ENCODE measurements around the gene TGM2.

The TGM2 gene

DNA sequence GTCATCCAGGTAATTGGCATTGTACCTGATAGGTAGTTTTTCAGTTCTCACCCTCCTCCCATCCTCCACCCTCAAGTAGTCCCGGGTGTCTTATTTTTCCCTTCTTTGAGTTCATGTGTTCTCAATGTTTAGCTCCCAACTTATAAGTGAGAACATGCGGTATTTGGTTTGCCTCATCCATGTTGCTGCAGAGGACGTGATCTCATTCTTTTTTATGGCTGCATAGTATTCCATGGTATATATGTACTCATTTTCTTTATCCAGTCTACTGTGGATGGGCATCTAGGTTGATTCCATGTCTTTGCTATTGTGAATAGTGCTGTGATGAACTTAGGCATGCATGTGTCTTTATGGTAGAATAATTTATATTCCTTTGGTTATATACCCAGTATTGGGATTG is 85.7 kb downstream of the TGM2 start:
- Histone ChIP-seq H3K79me2 (ENCODE audit: low read length) (peaks cover 72% of the 10 kb centered on the region), H3K9me3 (replicated peaks; ENCODE audit: insufficient read depth, low read length) (no peaks in the 10 kb centered on the region), H2AFZ (ENCODE audit: low read length) (no peak overlapping the region)

DNA sequence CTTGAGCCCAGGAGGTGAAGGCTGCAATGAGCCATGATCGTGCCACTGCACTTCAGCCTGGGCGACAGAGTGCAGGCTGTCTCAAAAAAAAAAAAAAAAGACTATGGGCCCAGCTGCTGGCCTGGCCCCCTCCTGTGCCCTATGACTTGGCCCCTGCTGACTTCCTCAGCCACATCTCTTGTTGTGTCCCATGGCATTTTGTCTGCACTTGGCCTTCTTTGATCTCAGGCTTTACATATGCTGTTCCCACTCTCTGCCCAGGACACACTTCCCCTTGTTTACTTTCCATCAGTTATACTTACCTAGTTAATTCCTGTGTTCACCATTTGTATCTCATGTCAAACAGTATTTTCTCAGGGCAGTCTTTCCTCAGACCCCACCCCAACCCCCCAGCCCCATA is 87.0 kb downstream of the TGM2 start:
- H4K20me1 ChIP-seq (ENCODE audit: insufficient read depth, low read length): no peaks in the 10 kb centered on the region
- no peaks in the 10 kb centered on the region for H3K27me3 ChIP-seq (replicated peaks; ENCODE audit: insufficient read depth, low read length)
- peaks cover 77% of the 10 kb centered on the region for H3K79me2 ChIP-seq (ENCODE audit: low read length)
- no peaks in the 10 kb centered on the region for H3K9me2 ChIP-seq (replicated peaks; ENCODE audit: insufficient read depth, low read length)
- no peak overlapping the region for H3K27ac ChIP-seq (ENCODE audit: low read length)
- 0 out of 2 replicates have a peak, but pooled peaks cover 3% of the 10 kb centered on the region for H3K36me3 ChIP-seq (replicated peaks; ENCODE audit: insufficient read depth, low read length)
- no peak overlapping the region for H3K4me2 ChIP-seq (ENCODE audit: low read depth, low read length)
- DNase-seq: no peak
- H3F3A ChIP-seq (ENCODE audit: insufficient read depth, low read length): no peaks in the 10 kb centered on the region
- no peaks in the 10 kb centered on the region for H3K9me3 ChIP-seq (replicated peaks; ENCODE audit: insufficient read depth, low read length)
- no peak overlapping the region for H3K9ac ChIP-seq (ENCODE audit: low read length)
- H3K4me1 ChIP-seq (ENCODE audit: low read length): no peaks in the 10 kb centered on the region
- TF ChIP-seq EZH2 (optimal IDR thresholded peaks at IDR 0.05; ENCODE audit: low read depth, low read length) (no peak), EZH2phosphoT487 (IDR thresholded peaks at IDR 0.05; ENCODE audit: low read length) (no peak)
- TF ChIP-seq, protein P1, sequence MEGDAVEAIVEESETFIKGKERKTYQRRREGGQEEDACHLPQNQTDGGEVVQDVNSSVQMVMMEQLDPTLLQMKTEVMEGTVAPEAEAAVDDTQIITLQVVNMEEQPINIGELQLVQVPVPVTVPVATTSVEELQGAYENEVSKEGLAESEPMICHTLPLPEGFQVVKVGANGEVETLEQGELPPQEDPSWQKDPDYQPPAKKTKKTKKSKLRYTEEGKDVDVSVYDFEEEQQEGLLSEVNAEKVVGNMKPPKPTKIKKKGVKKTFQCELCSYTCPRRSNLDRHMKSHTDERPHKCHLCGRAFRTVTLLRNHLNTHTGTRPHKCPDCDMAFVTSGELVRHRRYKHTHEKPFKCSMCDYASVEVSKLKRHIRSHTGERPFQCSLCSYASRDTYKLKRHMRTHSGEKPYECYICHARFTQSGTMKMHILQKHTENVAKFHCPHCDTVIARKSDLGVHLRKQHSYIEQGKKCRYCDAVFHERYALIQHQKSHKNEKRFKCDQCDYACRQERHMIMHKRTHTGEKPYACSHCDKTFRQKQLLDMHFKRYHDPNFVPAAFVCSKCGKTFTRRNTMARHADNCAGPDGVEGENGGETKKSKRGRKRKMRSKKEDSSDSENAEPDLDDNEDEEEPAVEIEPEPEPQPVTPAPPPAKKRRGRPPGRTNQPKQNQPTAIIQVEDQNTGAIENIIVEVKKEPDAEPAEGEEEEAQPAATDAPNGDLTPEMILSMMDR (IDR thresholded peaks at IDR 0.05; ENCODE audit: low read length): no peak
- no peak overlapping the region for H3K4me3 ChIP-seq (ENCODE audit: low read length)
- no peak overlapping the region for H2AFZ ChIP-seq (ENCODE audit: low read length)

More for the DNA sequence above, 85.7 kb downstream of the TGM2 start:
- H3F3A ChIP-seq (ENCODE audit: insufficient read depth, low read length): no peaks in the 10 kb centered on the region
- no peak overlapping the region for H3K4me3 ChIP-seq (ENCODE audit: low read length)
- no peaks in the 10 kb centered on the region for H3K4me1 ChIP-seq (ENCODE audit: low read length)
- no peak for DNase-seq
- no peak overlapping the region for H3K27ac ChIP-seq (ENCODE audit: low read length)
- H3K9me2 ChIP-seq (replicated peaks; ENCODE audit: insufficient read depth, low read length): no peaks in the 10 kb centered on the region
- no peak overlapping the region for H3K4me2 ChIP-seq (ENCODE audit: low read depth, low read length)
- no peaks in the 10 kb centered on the region for H4K20me1 ChIP-seq (ENCODE audit: insufficient read depth, low read length)
- peaks cover 3% of the 10 kb centered on the region; the same call in 1 of the 2 replicates for H3K36me3 ChIP-seq (replicated peaks; ENCODE audit: insufficient read depth, low read length)
- H3K9ac ChIP-seq (ENCODE audit: low read length): no peak overlapping the region
- no peaks in the 10 kb centered on the region for H3K27me3 ChIP-seq (replicated peaks; ENCODE audit: insufficient read depth, low read length)
- TF ChIP-seq EZH2 (optimal IDR thresholded peaks at IDR 0.05; ENCODE audit: low read depth, low read length) (no peak), EZH2phosphoT487 (IDR thresholded peaks at IDR 0.05; ENCODE audit: low read length) (no peak)
- TF ChIP-seq, protein P1 (IDR thresholded peaks at IDR 0.05; ENCODE audit: low read length): no peak
